ENCODE measurements around the gene FAM171A1.

The FAM171A1 gene

GRCh38 chr10:15236340-15236739 lies 134.7 kb downstream of the FAM171A1 start:
- no peaks in the 10 kb centered on the region for H3F3A ChIP-seq (ENCODE audit: low read depth)
- H3K36me3 ChIP-seq (ENCODE audit: insufficient read depth, low read length): no peaks in the 10 kb centered on the region
- no peaks in the 10 kb centered on the region for H3K4me1 ChIP-seq (ENCODE audit: insufficient read depth, low read length, poor library complexity, severe bottlenecking)
- H3K4me2 ChIP-seq (ENCODE audit: low read depth, low read length, poor library complexity, severe bottlenecking): no peak overlapping the region
- TF ChIP-seq EZH2phosphoT487 (IDR thresholded peaks at IDR 0.05; ENCODE audit: borderline replicate concordance): no peak
- TF ChIP-seq, protein P1, sequence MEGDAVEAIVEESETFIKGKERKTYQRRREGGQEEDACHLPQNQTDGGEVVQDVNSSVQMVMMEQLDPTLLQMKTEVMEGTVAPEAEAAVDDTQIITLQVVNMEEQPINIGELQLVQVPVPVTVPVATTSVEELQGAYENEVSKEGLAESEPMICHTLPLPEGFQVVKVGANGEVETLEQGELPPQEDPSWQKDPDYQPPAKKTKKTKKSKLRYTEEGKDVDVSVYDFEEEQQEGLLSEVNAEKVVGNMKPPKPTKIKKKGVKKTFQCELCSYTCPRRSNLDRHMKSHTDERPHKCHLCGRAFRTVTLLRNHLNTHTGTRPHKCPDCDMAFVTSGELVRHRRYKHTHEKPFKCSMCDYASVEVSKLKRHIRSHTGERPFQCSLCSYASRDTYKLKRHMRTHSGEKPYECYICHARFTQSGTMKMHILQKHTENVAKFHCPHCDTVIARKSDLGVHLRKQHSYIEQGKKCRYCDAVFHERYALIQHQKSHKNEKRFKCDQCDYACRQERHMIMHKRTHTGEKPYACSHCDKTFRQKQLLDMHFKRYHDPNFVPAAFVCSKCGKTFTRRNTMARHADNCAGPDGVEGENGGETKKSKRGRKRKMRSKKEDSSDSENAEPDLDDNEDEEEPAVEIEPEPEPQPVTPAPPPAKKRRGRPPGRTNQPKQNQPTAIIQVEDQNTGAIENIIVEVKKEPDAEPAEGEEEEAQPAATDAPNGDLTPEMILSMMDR (conservative IDR thresholded peaks at IDR 0.05; ENCODE audit: low read length): no peak
- H2AFZ ChIP-seq (ENCODE audit: low read length): no peak overlapping the region
- H3K79me2 ChIP-seq (ENCODE audit: insufficient read depth, low read length): no peaks in the 10 kb centered on the region
- H3K9me3 ChIP-seq (ENCODE audit: insufficient read depth, low read depth, low read length): no peaks in the 10 kb centered on the region
- no peak overlapping the region for H3K4me3 ChIP-seq (ENCODE audit: low read length, poor library complexity, severe bottlenecking)
- no peaks in the 10 kb centered on the region for H4K20me1 ChIP-seq (ENCODE audit: insufficient read depth, low read length, poor library complexity, severe bottlenecking)
- H3K9ac ChIP-seq (ENCODE audit: low read depth, low read length, poor library complexity, severe bottlenecking): no peak overlapping the region
- no peaks in the 10 kb centered on the region for H3K27me3 ChIP-seq (ENCODE audit: insufficient read depth, low read length, poor library complexity, severe bottlenecking)
- no peaks in the 10 kb centered on the region for H3K9me2 ChIP-seq (replicated peaks; ENCODE audit: low read depth, low read length)

DNA sequence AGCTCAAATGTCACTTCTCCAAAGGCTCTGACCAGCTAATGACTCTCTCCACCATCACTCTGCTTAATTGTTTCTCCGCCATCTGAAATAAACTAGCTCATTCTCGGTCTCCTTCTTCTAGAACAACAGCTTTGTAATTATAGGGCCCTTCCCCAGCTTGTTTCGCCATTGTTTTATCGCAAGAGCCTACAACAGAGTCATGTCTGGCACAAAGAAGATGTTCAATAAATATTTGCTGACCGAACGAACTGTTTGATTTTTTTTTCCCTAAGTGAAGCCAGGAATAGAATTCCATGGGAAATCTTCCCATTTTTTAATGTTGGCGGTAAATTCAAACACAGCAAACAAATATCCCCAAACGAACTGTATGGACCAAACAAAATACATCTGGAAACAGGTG lies 138.8 kb downstream of the FAM171A1 start:
- TF ChIP-seq EZH2phosphoT487 (IDR thresholded peaks at IDR 0.05; ENCODE audit: borderline replicate concordance): no peak
- TF ChIP-seq, protein P1 (conservative IDR thresholded peaks at IDR 0.05; ENCODE audit: low read length): no peak
- Histone ChIP-seq H3K9me2 (replicated peaks; ENCODE audit: low read depth, low read length) (no peaks in the 10 kb centered on the region), H4K20me1 (ENCODE audit: insufficient read depth, low read length, poor library complexity, severe bottlenecking) (no peaks in the 10 kb centered on the region), H2AFZ (ENCODE audit: low read length) (no peak overlapping the region), H3F3A (ENCODE audit: low read depth) (no peaks in the 10 kb centered on the region), H3K4me3 (ENCODE audit: low read length, poor library complexity, severe bottlenecking) (no peak overlapping the region), H3K27me3 (ENCODE audit: insufficient read depth, low read length, poor library complexity, severe bottlenecking) (no peaks in the 10 kb centered on the region), H3K4me1 (ENCODE audit: insufficient read depth, low read length, poor library complexity, severe bottlenecking) (no peaks in the 10 kb centered on the region), H3K4me2 (ENCODE audit: low read depth, low read length, poor library complexity, severe bottlenecking) (no peak overlapping the region), H3K79me2 (ENCODE audit: insufficient read depth, low read length) (no peaks in the 10 kb centered on the region), H3K9me3 (ENCODE audit: insufficient read depth, low read depth, low read length) (no peaks in the 10 kb centered on the region), H3K9ac (ENCODE audit: low read depth, low read length, poor library complexity, severe bottlenecking) (no peak overlapping the region), H3K36me3 (ENCODE audit: insufficient read depth, low read length) (no peaks in the 10 kb centered on the region)

GRCh38 chr10:15231426-15231825 lies 139.7 kb downstream of the FAM171A1 start:
- TF ChIP-seq EZH2phosphoT487 (IDR thresholded peaks at IDR 0.05; ENCODE audit: borderline replicate concordance): no peak
- TF ChIP-seq, protein P1 (conservative IDR thresholded peaks at IDR 0.05; ENCODE audit: low read length): no peak
- H3K36me3 ChIP-seq (ENCODE audit: insufficient read depth, low read length): no peaks in the 10 kb centered on the region
- H3K9ac ChIP-seq (ENCODE audit: low read depth, low read length, poor library complexity, severe bottlenecking): no peak overlapping the region
- no peaks in the 10 kb centered on the region for H4K20me1 ChIP-seq (ENCODE audit: insufficient read depth, low read length, poor library complexity, severe bottlenecking)
- H3K4me3 ChIP-seq (ENCODE audit: low read length, poor library complexity, severe bottlenecking): no peak overlapping the region
- H3K4me1 ChIP-seq (ENCODE audit: insufficient read depth, low read length, poor library complexity, severe bottlenecking): no peaks in the 10 kb centered on the region
- H3K79me2 ChIP-seq (ENCODE audit: insufficient read depth, low read length): no peaks in the 10 kb centered on the region
- H3K9me3 ChIP-seq (ENCODE audit: insufficient read depth, low read depth, low read length): no peaks in the 10 kb centered on the region
- H2AFZ ChIP-seq (ENCODE audit: low read length): no peak overlapping the region
- H3K9me2 ChIP-seq (replicated peaks; ENCODE audit: low read depth, low read length): no peaks in the 10 kb centered on the region
- H3K4me2 ChIP-seq (ENCODE audit: low read depth, low read length, poor library complexity, severe bottlenecking): no peak overlapping the region
- H3K27me3 ChIP-seq (ENCODE audit: insufficient read depth, low read length, poor library complexity, severe bottlenecking): no peaks in the 10 kb centered on the region
- no peaks in the 10 kb centered on the region for H3F3A ChIP-seq (ENCODE audit: low read depth)
